ENCODE measurements around the gene P2RX6.

The P2RX6 gene

GRCh38 chr22:21076912-21077625, 62.1 kb downstream of the P2RX6 start:
- no peaks in the 10 kb centered on the region for H3K36me3 Mint-ChIP-seq (ENCODE audit: low read depth)
- TF ChIP-seq CTCF (IDR thresholded peaks at IDR 0.05; ENCODE audit: unreplicated experiment in 3 of 3) = no peak
- H3K9me3 Mint-ChIP-seq = no peaks in the 10 kb centered on the region
- H3K4me3 Mint-ChIP-seq = no peak overlapping the region
- peaks cover 3% of the 10 kb centered on the region for H3K27me3 Mint-ChIP-seq (ENCODE audit: low read depth)
- H3K27ac Mint-ChIP-seq = no peak overlapping the region
- H3K4me1 Mint-ChIP-seq = no peaks in the 10 kb centered on the region
